IPS DF 19.7 (cell line): ENCODE measurements around the gene MAGI1.
"Not testable (repeated sequence)": the region's sequence is repeated elsewhere in the genome, so short reads cannot be mapped to it uniquely, and the experiment has no call there.

Source experiments
- DNase-seq: peaks from one replicate; pipeline ENCODE4 v3.0.0-alpha.2; 2013; ENCODE audit warnings: low read depth, low spot score

Gene MAGI1

DNA sequence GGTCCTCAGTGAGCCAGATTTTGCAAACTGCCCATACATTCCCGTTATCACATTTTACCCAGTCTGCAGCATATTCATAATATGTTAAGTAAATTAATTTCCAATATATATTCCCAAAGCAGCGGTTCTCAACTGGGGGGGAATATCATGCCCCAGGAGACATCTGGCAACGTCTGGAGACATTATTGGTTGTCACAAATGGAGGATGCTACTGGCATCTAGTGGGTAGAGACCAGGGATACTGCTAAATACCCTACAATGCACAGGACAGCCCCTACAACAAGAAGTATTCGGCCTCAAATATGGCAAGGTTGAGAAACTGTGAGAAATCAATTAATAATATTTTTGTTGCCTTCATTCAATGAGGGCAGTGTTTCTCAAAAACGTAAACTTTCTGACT is 280.3 kb downstream of the MAGI1 start:
- DNase-seq: no peak

DNA sequence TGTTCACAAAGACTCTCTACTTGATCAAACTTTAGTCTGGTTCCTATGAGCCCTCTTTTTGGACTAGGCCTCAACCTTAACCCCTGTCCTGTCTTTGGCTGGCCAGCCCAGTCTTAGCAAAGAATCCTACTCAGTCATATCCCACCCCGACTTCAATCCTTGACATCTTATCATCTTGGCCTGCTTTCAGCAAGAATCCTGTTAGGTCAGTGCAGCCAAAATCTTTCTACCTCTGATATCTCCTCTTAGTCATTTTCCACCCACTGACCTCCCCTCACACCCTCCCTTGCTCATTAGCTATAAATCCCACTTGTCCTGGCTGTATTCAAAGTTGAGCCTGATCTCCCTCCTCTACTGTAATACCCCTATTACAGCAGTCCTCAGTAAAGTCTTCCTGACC is 286.1 kb downstream of the MAGI1 start:
- no peak for DNase-seq

DNA sequence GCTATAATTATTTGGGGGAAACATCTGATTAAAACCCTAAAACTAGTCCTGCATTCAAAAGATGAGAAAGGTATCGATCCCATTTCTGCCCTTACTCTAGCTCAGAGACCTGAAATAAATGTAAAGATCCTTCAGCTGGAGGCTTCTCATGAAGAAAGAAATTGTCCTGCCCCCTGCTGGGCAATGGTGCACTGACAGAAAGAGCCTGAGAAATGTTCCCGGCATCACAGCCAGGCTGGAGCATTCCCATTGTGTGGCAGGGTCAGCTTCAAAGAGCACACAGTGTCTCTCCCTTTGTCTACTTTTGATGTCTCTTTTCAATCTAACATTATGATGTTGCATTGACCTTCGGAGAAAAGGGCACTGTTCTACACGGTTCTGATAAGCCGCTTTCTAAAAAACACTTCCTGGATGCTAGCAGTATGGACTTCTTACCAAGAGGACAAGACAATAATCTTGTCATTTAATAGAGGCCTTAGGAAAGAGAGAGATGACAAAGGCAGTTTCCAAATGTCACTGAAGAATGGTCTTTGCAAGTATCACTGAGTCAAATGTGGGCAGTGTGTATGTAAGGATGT is 287.5 kb downstream of the MAGI1 start:
- no peak for DNase-seq

DNA sequence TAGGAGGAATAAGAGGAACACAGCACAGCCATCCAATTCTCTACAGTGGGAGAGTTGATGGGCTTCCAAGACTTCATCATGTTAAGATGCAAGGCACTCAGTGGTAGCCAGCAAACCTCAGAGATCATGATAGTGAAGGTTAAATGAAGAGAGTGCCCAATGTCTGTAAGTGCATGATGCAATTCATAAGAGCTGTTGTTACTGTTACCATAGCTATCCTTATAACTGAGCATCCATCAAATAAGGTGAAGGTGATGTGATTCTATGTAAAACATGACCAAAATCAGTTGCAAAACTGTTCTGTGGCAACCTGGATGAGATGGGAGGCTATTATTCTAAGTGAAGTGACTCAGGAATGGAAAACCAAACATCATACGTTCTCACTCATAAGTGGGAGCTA is 289.7 kb downstream of the MAGI1 start:
- no peak for DNase-seq

- no peak for DNase-seq
Observed at GRCh38 chr3:65748326-65748725, 290.4 kb downstream of the MAGI1 start.

- no peak for DNase-seq
Observed at GRCh38 chr3:65746848-65747247, 291.9 kb downstream of the MAGI1 start.

GRCh38 chr3:65745306-65745705 is 293.4 kb downstream of the MAGI1 start:
- no peak for DNase-seq

DNA sequence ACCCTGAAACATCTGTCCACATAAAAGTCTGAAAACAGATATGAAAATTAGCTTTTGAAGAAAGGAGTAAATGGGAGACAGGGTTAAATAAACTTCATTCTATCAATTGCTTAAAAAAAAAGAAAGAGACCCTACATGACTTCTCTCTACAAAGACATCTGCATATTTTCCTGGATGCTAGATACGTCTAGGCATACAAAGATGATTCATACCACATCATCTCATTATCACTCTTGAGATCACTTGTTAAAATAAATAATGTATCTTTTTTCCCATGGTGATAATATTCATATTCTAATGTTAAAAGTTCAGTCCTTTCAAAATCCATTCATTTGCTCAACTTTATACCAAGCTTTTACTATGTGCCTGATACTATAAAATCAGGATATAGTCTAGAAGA is 295.8 kb downstream of the MAGI1 start:
- DNase-seq: no peak

DNA sequence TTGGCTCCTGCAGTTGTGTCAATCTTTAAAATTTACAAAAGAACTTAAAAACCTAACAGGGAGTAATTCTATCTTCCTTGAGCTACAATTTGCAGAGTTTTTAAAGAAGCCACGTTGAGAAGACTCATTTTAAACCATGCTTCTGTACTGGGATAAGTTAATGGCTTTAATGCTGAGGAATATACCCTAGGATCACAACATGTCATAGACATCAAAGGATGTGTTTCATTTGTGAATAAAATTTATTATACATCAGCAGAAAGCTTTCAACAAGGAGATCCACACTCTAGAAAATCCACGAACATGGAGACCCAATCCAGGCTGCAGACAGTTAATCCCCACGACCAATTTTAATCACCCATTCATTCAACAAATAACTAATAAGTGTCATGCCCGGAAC is 297.2 kb downstream of the MAGI1 start:
- no peak for DNase-seq

GRCh38 chr3:65739901-65740541 is 298.7 kb downstream of the MAGI1 start:
- DNase-seq: no peak

- no peak for DNase-seq
Observed at GRCh38 chr3:65734792-65735191, 303.9 kb downstream of the MAGI1 start.

- DNase-seq: no peak
Observed at GRCh38 chr3:65734382-65734781, 304.3 kb downstream of the MAGI1 start.

- no peak for DNase-seq
Observed at GRCh38 chr3:65733459-65733858, 305.3 kb downstream of the MAGI1 start.

DNA sequence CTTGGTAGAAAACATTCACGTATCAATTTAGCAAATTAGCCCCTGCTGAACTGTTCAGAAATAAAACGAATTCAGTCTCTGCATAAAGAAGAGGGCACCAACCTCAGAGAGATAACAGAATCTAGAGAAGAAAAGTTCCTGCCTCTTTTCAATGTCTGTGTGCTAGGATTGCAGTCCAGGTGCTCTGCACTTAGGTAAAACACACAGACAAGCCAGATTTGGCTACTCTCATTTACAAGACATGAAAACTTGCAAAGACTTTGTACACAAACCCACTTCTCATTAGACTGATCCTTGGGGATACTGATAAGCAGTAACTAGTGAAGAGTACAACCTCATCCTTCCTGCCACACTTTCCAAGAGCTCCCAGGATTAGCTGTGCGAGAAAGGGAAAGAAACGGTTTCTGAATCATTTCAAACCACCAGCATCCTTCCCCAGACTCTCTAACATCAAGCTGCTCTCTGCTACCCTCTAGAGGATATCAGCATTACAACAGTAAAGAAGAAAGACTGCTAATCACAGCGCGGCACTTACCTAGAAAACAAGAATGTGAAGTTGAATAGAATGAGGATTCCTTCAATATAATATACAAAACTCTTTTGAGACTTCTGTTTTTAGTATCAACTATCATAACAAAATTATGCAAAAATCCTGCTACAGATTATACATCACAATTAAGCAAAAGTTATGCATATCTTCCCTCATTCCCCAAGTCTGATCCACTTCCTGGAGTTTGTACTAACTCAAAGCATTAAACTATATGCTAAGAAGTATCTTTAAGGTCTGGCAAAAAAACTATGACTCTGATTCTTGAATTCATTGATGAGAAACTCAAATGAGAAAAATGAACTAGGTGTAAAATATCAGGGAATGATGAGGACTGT is 306.4 kb downstream of the MAGI1 start:
- DNase-seq: no peak

DNA sequence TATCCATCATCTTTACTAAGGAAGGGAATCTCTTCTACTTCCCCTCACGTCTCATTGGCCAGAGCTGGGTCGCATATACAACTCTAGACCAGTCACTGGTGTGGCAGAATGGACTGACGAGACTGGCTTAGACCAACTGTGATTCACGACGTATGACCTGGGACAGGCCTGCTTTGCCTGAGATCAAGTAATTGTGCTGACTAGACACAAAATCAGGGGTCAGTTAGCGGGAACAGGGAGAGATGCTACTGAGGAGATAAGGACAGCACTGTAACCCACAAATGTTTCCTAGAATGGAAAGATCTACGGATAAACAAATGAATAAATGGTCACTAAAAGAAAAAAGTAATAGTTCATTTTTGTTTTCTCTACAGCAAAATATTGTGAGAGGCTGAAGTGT is 308.3 kb downstream of the MAGI1 start:
- DNase-seq: no peak

GRCh38 chr3:65729973-65730372 is 308.7 kb downstream of the MAGI1 start:
- DNase-seq: no peak

DNA sequence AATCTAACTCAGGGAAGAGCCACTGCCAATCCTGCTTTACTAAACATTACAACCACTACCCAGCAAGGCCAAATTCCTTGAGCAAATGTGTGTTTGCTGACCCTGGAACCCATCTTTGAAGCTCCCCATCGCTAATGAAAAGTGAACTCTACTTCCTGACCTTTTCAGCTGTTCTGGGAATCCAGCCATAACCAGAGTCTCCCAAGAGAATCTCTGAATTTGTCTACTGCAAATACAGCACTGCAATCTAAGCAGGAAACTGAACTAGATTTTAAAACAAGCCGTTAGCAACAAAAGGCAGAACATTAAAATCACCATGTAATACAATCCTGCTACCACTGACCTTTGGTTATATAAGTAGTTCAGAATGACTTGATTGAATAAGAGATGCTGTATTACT is 309.2 kb downstream of the MAGI1 start:
- no peak for DNase-seq

GRCh38 chr3:65728138-65728537 is 310.6 kb downstream of the MAGI1 start:
- DNase-seq: no peak

DNA sequence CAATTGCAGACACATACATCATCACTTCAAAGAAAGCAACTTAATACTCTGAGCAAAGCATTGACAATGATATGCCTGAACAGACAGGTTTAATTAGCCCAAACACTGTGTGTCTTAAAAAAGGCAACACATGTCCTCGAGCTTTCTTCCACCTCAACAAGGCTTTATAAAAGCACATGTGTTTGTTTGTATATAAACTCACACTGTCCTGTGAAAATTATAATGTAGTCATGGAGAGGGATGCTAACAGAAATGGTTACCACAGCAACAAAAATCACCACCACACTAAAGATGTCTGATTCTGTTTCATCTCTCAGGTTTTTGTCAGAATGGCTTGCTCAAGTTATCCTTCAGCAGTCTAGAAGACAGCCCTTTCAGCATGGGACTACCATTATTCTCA is 314.7 kb downstream of the MAGI1 start:
- no peak for DNase-seq

- no peak for DNase-seq
Observed at GRCh38 chr3:65723011-65723410, 315.7 kb downstream of the MAGI1 start.

GRCh38 chr3:65720989-65721737 is 317.6 kb downstream of the MAGI1 start:
- DNase-seq: no peak

DNA sequence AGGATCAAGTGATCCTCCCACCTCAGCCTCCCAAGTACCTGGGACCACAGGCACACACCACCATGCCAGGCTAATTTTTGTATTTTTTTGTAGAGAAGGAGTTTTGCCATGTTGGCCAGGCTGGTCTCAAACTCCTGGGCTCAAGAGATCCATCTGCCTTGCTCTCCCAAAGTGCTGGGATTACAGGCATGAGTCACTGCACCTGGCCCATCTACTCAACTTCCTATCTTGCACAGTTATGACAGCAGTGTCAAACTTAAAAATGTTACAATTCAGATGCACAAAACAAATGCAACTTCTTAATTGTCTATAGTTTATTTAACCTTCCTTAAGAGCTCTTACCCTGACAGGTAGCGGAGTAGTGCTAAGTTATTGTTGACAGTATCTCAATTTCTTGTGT is 319.1 kb downstream of the MAGI1 start:
- DNase-seq: not testable (repeated sequence)
